Epidermal melanocyte (primary cell): ENCODE results near the gene TPRG1L.

ENCODE experiments used
- DNase-seq: peaks from one replicate; pipeline ENCODE4 v3.0.0; 2011; ENCODE audit warnings: low spot score; ENCODE audit not compliant: insufficient read length

TPRG1L gene

GRCh38 chr1:3645247-3645646 is 20.4 kb downstream of the TPRG1L start:
- no peak for DNase-seq

GRCh38 chr1:3645666-3646355 is 21.0 kb downstream of the TPRG1L start:
- no peak for DNase-seq

- DNase-seq = no peak
Observed at GRCh38 chr1:3646596-3646995, 21.8 kb downstream of the TPRG1L start.

- peak; percentile 100 for DNase-seq
Observed at GRCh38 chr1:3649342-3650247, 24.8 kb downstream of the TPRG1L start, which contains the start of gene WRAP73. TSS of gene WRAP73 (minus strand) at chr1:3650103. CDS start at chr1:3649999, 104 bp downstream.

GRCh38 chr1:3650248-3651025 is 25.6 kb downstream of the TPRG1L start:
- no peak for DNase-seq

GRCh38 chr1:3651026-3651929 is 26.5 kb downstream of the TPRG1L start:
- no peak for DNase-seq

GRCh38 chr1:3651930-3652547 is 27.2 kb downstream of the TPRG1L start, which contains the start of gene TP73:
TSS of gene TP73 (plus strand) at chr1:3652516. CDS start at chr1:3682366, 29,850 bp downstream.
- DNase-seq = no peak

GRCh38 chr1:3652548-3653285 is 27.9 kb downstream of the TPRG1L start:
- no peak for DNase-seq

- no peak for DNase-seq
Observed at GRCh38 chr1:3653286-3653618, 28.4 kb downstream of the TPRG1L start.

GRCh38 chr1:3654549-3655281 is 29.9 kb downstream of the TPRG1L start:
- no peak for DNase-seq

- DNase-seq = no peak
Observed at GRCh38 chr1:3656450-3657095, 31.8 kb downstream of the TPRG1L start.

- no peak for DNase-seq
Observed at GRCh38 chr1:3657096-3657475, 32.3 kb downstream of the TPRG1L start.

- DNase-seq = no peak
Observed at GRCh38 chr1:3657578-3658230, 32.9 kb downstream of the TPRG1L start.

- no peak for DNase-seq
Observed at GRCh38 chr1:3658231-3658615, 33.4 kb downstream of the TPRG1L start.

- DNase-seq = no peak
Observed at GRCh38 chr1:3659093-3659492, 34.3 kb downstream of the TPRG1L start.

- DNase-seq = no peak
Observed at GRCh38 chr1:3660704-3661103, 35.9 kb downstream of the TPRG1L start.

- no peak for DNase-seq
Observed at GRCh38 chr1:3661631-3662030, 36.8 kb downstream of the TPRG1L start.
